Fibroblast of peridontal ligament (primary cell): ENCODE data around the gene CLCN6.
"Not testable (repeated sequence)": the region's sequence is repeated elsewhere in the genome, so short reads cannot be mapped to it uniquely, and the experiment has no call there.

ENCODE experiments used
- DNase-seq: peaks from one replicate; pipeline ENCODE4 v3.0.0-alpha.2; 2010; ENCODE audit errors: extremely low read depth

The CLCN6 gene

GRCh38 chr1:11796036-11796828, 9.8 kb upstream of the CLCN6 start:
- no peak for DNase-seq

- DNase-seq, result peak; percentile 16
Observed at GRCh38 chr1:11797525-11798216, 8.3 kb upstream of the CLCN6 start.

GRCh38 chr1:11799099-11799498, 6.9 kb upstream of the CLCN6 start:
- no peak for DNase-seq

GRCh38 chr1:11799896-11800295, 6.1 kb upstream of the CLCN6 start:
- no peak for DNase-seq

- DNase-seq, result no peak
Observed at GRCh38 chr1:11800391-11800755, 5.6 kb upstream of the CLCN6 start.

- no peak for DNase-seq
Observed at GRCh38 chr1:11800756-11801433, 5.1 kb upstream of the CLCN6 start.

GRCh38 chr1:11802616-11802972, 3.4 kb upstream of the CLCN6 start:
- DNase-seq, result peak; percentile 15

GRCh38 chr1:11802973-11803885, 2.8 kb upstream of the CLCN6 start:
- DNase-seq, result peak; percentile 98

- not testable (repeated sequence) for DNase-seq
Observed at GRCh38 chr1:11803924-11804665, 1.9 kb upstream of the CLCN6 start.

GRCh38 chr1:11804666-11805421, 1.1 kb upstream of the CLCN6 start:
- DNase-seq, result peak; percentile 46

GRCh38 chr1:11806307-11806936, 431 bp downstream of the CLCN6 start:
- peak; percentile 57 for DNase-seq

GRCh38 chr1:11807133-11807532, 1.1 kb downstream of the CLCN6 start:
- no peak for DNase-seq

- DNase-seq, result no peak
Observed at GRCh38 chr1:11813021-11813420, 7.0 kb downstream of the CLCN6 start.

- DNase-seq, result no peak
Observed at GRCh38 chr1:11817192-11817591, 11.2 kb downstream of the CLCN6 start.

GRCh38 chr1:11822091-11822490, 16.1 kb downstream of the CLCN6 start:
- peak; percentile 40 for DNase-seq

GRCh38 chr1:11823366-11824137, 17.6 kb downstream of the CLCN6 start:
- DNase-seq, result no peak

- no peak for DNase-seq
Observed at GRCh38 chr1:11825131-11825530, 19.1 kb downstream of the CLCN6 start.

GRCh38 chr1:11826946-11827345, 21.0 kb downstream of the CLCN6 start:
- DNase-seq, result no peak

- no peak for DNase-seq
Observed at GRCh38 chr1:11828511-11828910, 22.5 kb downstream of the CLCN6 start.
